SK-N-SH treated with all-trans-retinoic acid at 6 μM for 48 hours (cell line): ENCODE measurements around the gene FBLL1.

ENCODE experiments used
- ATAC-seq: fragments of 200-7000 bp; cut with Tn5 transposase; 3 replicates; pipeline ENCODE4 v1.9.1; 2020; ENCODE audit warnings: mild to moderate bottlenecking, moderate library complexity
- ARNTL ChIP-seq: fragments of 450-650 bp; formaldehyde crosslinking; IDR thresholded peaks from 2 replicates; pipeline ENCODE4 v1.5.0; 2020; ENCODE audit warnings: low read depth, mild to moderate bottlenecking, moderate library complexity, borderline replicate concordance
- BACH2 ChIP-seq: fragments of 250-450 bp; sonication (Bioruptor Pico); IDR thresholded peaks from 2 replicates; pipeline ENCODE4 v1.9.0; 2021; ENCODE audit warnings: mild to moderate bottlenecking, borderline replicate concordance
- CREB5 ChIP-seq: fragments of 250-450 bp; sonication (Bioruptor Pico); IDR thresholded peaks from 2 replicates; pipeline ENCODE4 v1.5.1; 2020; ENCODE audit warnings: low read depth, mild to moderate bottlenecking, moderate library complexity
- CSDC2 ChIP-seq: fragments of 250-450 bp; sonication (Bioruptor Pico); IDR thresholded peaks from 2 replicates; pipeline ENCODE4 v1.5.0; 2020; ENCODE audit warnings: mild to moderate bottlenecking, moderate library complexity
- CSRNP3 ChIP-seq: fragments of 250-450 bp; sonication (Bioruptor Pico); IDR thresholded peaks from 2 replicates; pipeline ENCODE4 v1.5.1; 2021; ENCODE audit warnings: mild to moderate bottlenecking, moderate library complexity
- ESRRG ChIP-seq: fragments of 250-450 bp; sonication (Bioruptor Pico); IDR thresholded peaks from 2 replicates; pipeline ENCODE4 v1.6.1; 2021; ENCODE audit warnings: mild to moderate bottlenecking
- GLIS3 ChIP-seq: fragments of 250-450 bp; sonication (Bioruptor Pico); IDR thresholded peaks from 2 replicates; pipeline ENCODE4 v1.5.0; 2020; ENCODE audit warnings: mild to moderate bottlenecking, moderate library complexity
- ISL1 ChIP-seq: fragments of 250-450 bp; sonication (Bioruptor Pico); IDR thresholded peaks from 2 replicates; pipeline ENCODE4 v2.1.2; 2022; ENCODE audit warnings: mild to moderate bottlenecking, moderate library complexity
- OSR1 ChIP-seq: fragments of 250-450 bp; sonication (Bioruptor Pico); IDR thresholded peaks from 2 replicates; pipeline ENCODE4 v1.8.0; 2022; ENCODE audit warnings: moderate library complexity, mild to moderate bottlenecking, inconsistent platforms
- PPARA ChIP-seq: fragments of 250-450 bp; sonication (Bioruptor Pico); IDR thresholded peaks from 2 replicates; pipeline ENCODE4 v1.5.0; 2020; ENCODE audit warnings: mild to moderate bottlenecking, borderline replicate concordance
- RARB ChIP-seq: fragments of 250-450 bp; sonication (Bioruptor Pico); IDR thresholded peaks from 2 replicates; pipeline ENCODE4 v1.8.0; 2021; ENCODE audit warnings: mild to moderate bottlenecking, moderate library complexity
- SNAI2 ChIP-seq: fragments of 250-450 bp; sonication (Bioruptor Pico); IDR thresholded peaks from 2 replicates; pipeline ENCODE4 v1.5.0; 2020; ENCODE audit warnings: mild to moderate bottlenecking, moderate library complexity
- TOX ChIP-seq: fragments of 250-450 bp; sonication (Bioruptor Pico); IDR thresholded peaks from 2 replicates; pipeline ENCODE4 v1.8.0; 2021; ENCODE audit warnings: mild to moderate bottlenecking, moderate library complexity, borderline replicate concordance
- TSHZ2 ChIP-seq: fragments of 250-450 bp; sonication (Bioruptor Pico); IDR thresholded peaks from 2 replicates; pipeline ENCODE4 v1.5.0; 2020; ENCODE audit warnings: mild to moderate bottlenecking, moderate library complexity
- ZC3H10 ChIP-seq: fragments of 250-450 bp; sonication (Bioruptor Pico); IDR thresholded peaks from 2 replicates; pipeline ENCODE4 v1.5.1; 2021; ENCODE audit warnings: mild to moderate bottlenecking, moderate library complexity
- ZFP30 ChIP-seq: fragments of 450-650 bp; formaldehyde crosslinking; IDR thresholded peaks from 2 replicates; pipeline ENCODE4 v1.5.0; 2022; ENCODE audit warnings: mild to moderate bottlenecking, moderate library complexity
- ZNF70 ChIP-seq: fragments of 450-650 bp; formaldehyde crosslinking; IDR thresholded peaks from 2 replicates; pipeline ENCODE4 v1.5.0; 2020; ENCODE audit warnings: mild to moderate bottlenecking, moderate library complexity
- ZNF8 ChIP-seq: fragments of 450-650 bp; formaldehyde crosslinking; IDR thresholded peaks from 2 replicates; pipeline ENCODE4 v1.5.0; 2020; ENCODE audit warnings: mild to moderate bottlenecking, moderate library complexity

Gene FBLL1

GRCh38 chr5:168579488-168580226 lies 50.6 kb downstream of the FBLL1 start (continued):
- no peak for TF ChIP-seq CSRNP3 (CRISPR knock-in tag)
- 0 out of 2 replicates have a peak, but pooled peaks have one; percentile 30 for TF ChIP-seq SNAI2
- no peak for TF ChIP-seq BACH2 (CRISPR knock-in tag)
- TF ChIP-seq ZC3H10 (CRISPR knock-in tag), result 0 out of 2 replicates have a peak, but pooled peaks have one; percentile 25

- TF ChIP-seq TOX (CRISPR knock-in tag) (no peak), CSRNP3 (CRISPR knock-in tag) (no peak), RARB (CRISPR knock-in tag) (no peak), ZFP30 (no peak), TSHZ2 (no peak), ISL1 (CRISPR knock-in tag) (no peak), SNAI2 (no peak), ARNTL (CRISPR knock-in tag) (no peak), GLIS3 (CRISPR knock-in tag) (no peak), PPARA (CRISPR knock-in tag) (no peak), ESRRG (CRISPR knock-in tag) (no peak), ZNF70 (no peak), ZNF8 (CRISPR knock-in tag) (no peak), OSR1 (CRISPR knock-in tag) (no peak), CREB5 (CRISPR knock-in tag) (no peak), BACH2 (CRISPR knock-in tag) (no peak), CSDC2 (CRISPR knock-in tag) (no peak)
- TF ChIP-seq, all 23 proteins: peak for 0
- ATAC-seq, result no peak
Observed at GRCh38 chr5:168580227-168580508, 51.1 kb downstream of the FBLL1 start.
